Adrenal gland (tissue), 12 donors: Measurements from ENCODE around the gene CREBZF. TPM values are rescaled to one million over a fixed set of nuclear protein-coding genes. Genes with fewer than 3 reads are reported as not detected.

Source experiments
- DNase-seq, 7 donors: peaks; one replicate each; pipeline ENCODE4 v3.0.0-alpha.2; 2019 to 2020
- H3K27ac ChIP-seq, 5 donors: fragments of 200-600 bp; sonication (generic) in 4 of 5; 1 replicate in 3 of 5; 2 replicates in 2 of 5; pipeline versions ENCODE4 v1.5.1 to v1.8.0; 2016 to 2020; ENCODE audit warnings: mild to moderate bottlenecking in 1 of 5
- H3K27me3 ChIP-seq: fragments of 200-600 bp; 2 replicates; pipeline ENCODE4 v1.8.0; 2021
- H3K36me3 ChIP-seq, 2 donors: fragments of 200-600 bp; replicated peaks in 1 of 2; 1 replicate in 1 of 2; 2 replicates in 1 of 2; pipeline versions ENCODE4 v1.5.1 to v1.8.0; 2018 to 2022
- H3K4me1 ChIP-seq, 2 donors: fragments of 200-600 bp; replicated peaks in 1 of 2; 1 replicate in 1 of 2; 2 replicates in 1 of 2; pipeline versions ENCODE4 v1.5.1 to v1.8.0; 2018 to 2021
- H3K4me3 ChIP-seq, 4 donors: fragments of 200-600 bp; sonication (generic) in 3 of 4; one replicate each; pipeline ENCODE4 v1.5.1; 2016 to 2018
- H3K9me3 ChIP-seq, 3 donors: fragments of 200-600 bp; sonication (generic) in 1 of 3; replicated peaks in 1 of 3; 1 replicate in 2 of 3; 2 replicates in 1 of 3; pipeline versions ENCODE4 v1.5.1 to v1.8.0; 2016 to 2021
- CTCF ChIP-seq, 6 experiments: fragments of 450-650 bp in 4 of 6; fragments of 200-600 bp in 2 of 6; sonication (generic) in 1 of 6; IDR thresholded peaks; 1 replicate in 5 of 6; 2 replicates in 1 of 6; pipeline versions ENCODE4 v1.5.1 to v1.8.0; 2016 to 2021; ENCODE audit warnings: antibody characterized with exemption in 6 of 6, mild to moderate bottlenecking in 2 of 6, moderate library complexity in 1 of 6
- POLR2A ChIP-seq, 2 donors: fragments of 450-650 bp; IDR thresholded peaks; one replicate each; pipeline ENCODE4 v1.6.1; 2017; ENCODE audit warnings: antibody characterized with exemption in 2 of 2, mild to moderate bottlenecking in 2 of 2, moderate library complexity in 1 of 2
- WGBS, 4 donors: extraction: QIAGEN DNeasy Blood & Tissue Kit in 2 of 4; methylation state at CpG; one replicate each; pipeline versions ENCODE4 v1.1.5 to v1.1.7; 2013 to 2017; 5-methylcytosine and 5-hydroxymethylcytosine counted together
- intact Hi-C, 2 donors: fragments of 100-400 bp; cut with DNase I; formaldehyde crosslinking; loops; one replicate each; pipeline versions ENCODE4 v1.14.1 to v1.15.0; 2022 to 2023
- polyA plus RNA-seq, 3 donors: library from polyadenylated mRNA; stranded (reverse); fragments of 200-250 nt in 2 of 3; fragments of 350-450 nt in 1 of 3; fragmentation: Illumina TruSeq in 1 of 3; extraction: RNeasy Lipid Tissue Mini Kit (QIAGEN cat#74804) in 1 of 3; gene quantifications; one replicate each; pipeline ENCODE4 v1.2.3, GENCODE V29; 2013 to 2014
- total RNA-seq, 9 donors: library from RNA; depleted of rRNA in 4 of 9; stranded (reverse); fragments of >200 nt in 4 of 9; fragments of 120-200 nt in 1 of 9; fragmentation: NEBNext Ultra II Directional in 1 of 9; extraction: Animal tissue kit (Norgen Biotek cat#: 25700) in 1 of 9; gene quantifications; one replicate each; pipeline versions ENCODE4 v1.1.0 to v1.2.4, GENCODE V29; 2013 to 2023
- donor health status: healthy with polysubstance abuse.
- donor health status: Bipolar disorder and iron deficiency.
- donor health status: DM: yes; HTN: yes; CAD: no.
- donor health status: DM: no; HTN: no; CAD: no.
- donor health status: DM: no; HTN: no; CAD: no.
- donor health status: DM: yes; HTN: yes; CAD: no.

The CREBZF gene
- total and polyA plus RNA-seq, 12 donors: 15.8 to 78.6 (median 38.2) TPM

GRCh38 chr11:85698195-85698594, 33.3 kb upstream of the CREBZF start:
- intact Hi-C loops: loop anchor here in 1 of 2 donors (10.0 kb wide), 1 partner anchor 117 kb away; the partner anchor contains the start of gene SYTL2
- no peak for DNase-seq
- Histone ChIP-seq H3K36me3 (no peaks in the 10 kb centered on the region), H3K9me3 (no peaks in the 10 kb centered on the region), H3K27me3 (no peaks in the 10 kb centered on the region), H3K27ac (no peak overlapping the region), H3K4me3 (no peak overlapping the region), H3K4me1 (no peaks in the 10 kb centered on the region)
- WGBS, 4 donors: 80 to 95% (median 86%) methylated on average over 1 of the region's 1 CpG
- TF ChIP-seq POLR2A (IDR thresholded peaks at IDR 0.05) (no peak), CTCF (IDR thresholded peaks at IDR 0.05) (no peak)

- Histone ChIP-seq H3K4me1 (no peaks in the 10 kb centered on the region), H3K27ac (no peak overlapping the region), H3K9me3 (no peaks in the 10 kb centered on the region), H3K27me3 (no peaks in the 10 kb centered on the region), H3K36me3 (no peaks in the 10 kb centered on the region), H3K4me3 (no peak overlapping the region)
- 90 to 98% (median 95%) methylated on average over 2 of the region's 2 CpGs for WGBS, 4 donors
- intact Hi-C loops: loop anchor here in 1 of 2 donors (10.0 kb wide), 1 partner anchor 117 kb away; the partner anchor contains the start of gene SYTL2
- TF ChIP-seq POLR2A (IDR thresholded peaks at IDR 0.05) (no peak), CTCF (IDR thresholded peaks at IDR 0.05) (no peak)
- no peak for DNase-seq
These were observed 32.8 kb upstream of the CREBZF start for GRCh38 chr11:85697747-85698146.

- Histone ChIP-seq H3K9me3 (no peaks in the 10 kb centered on the region), H3K27me3 (no peaks in the 10 kb centered on the region), H3K4me1 (no peaks in the 10 kb centered on the region), H3K27ac (no peak overlapping the region), H3K36me3 (no peaks in the 10 kb centered on the region), H3K4me3 (no peak overlapping the region)
- intact Hi-C loops: loop anchor here in 1 of 2 donors (10.0 kb wide), 1 partner anchor 119 kb away; the partner anchor contains the start of gene SYTL2
- no peak for DNase-seq
- TF ChIP-seq POLR2A (IDR thresholded peaks at IDR 0.05) (no peak), CTCF (IDR thresholded peaks at IDR 0.05) (no peak)
These were observed 30.6 kb upstream of the CREBZF start for GRCh38 chr11:85695546-85695945.

- peak in 1 of 7 donors; percentile 15 for DNase-seq
- no peak overlapping the region for H3K27ac ChIP-seq
- no peaks in the 10 kb centered on the region for H3K9me3 ChIP-seq
- intact Hi-C loops: loop anchor here in 1 of 2 donors (10.0 kb wide), 1 partner anchor 120 kb away; the partner anchor contains the start of gene SYTL2
- no peaks in the 10 kb centered on the region for H3K36me3 ChIP-seq
- no peaks in the 10 kb centered on the region for H3K27me3 ChIP-seq
- peak; percentile 18 to 59 (median 44) for TF ChIP-seq CTCF (IDR thresholded peaks at IDR 0.05)
- TF ChIP-seq POLR2A (IDR thresholded peaks at IDR 0.05): no peak
- H3K4me1 ChIP-seq: no peaks in the 10 kb centered on the region
- H3K4me3 ChIP-seq: no peak overlapping the region
- WGBS, 4 donors: 93 to 100% (median 98%) methylated on average over 1 of the region's 1 CpG
These were observed 29.6 kb upstream of the CREBZF start for GRCh38 chr11:85694385-85694980.
